BE2C (cell line): ENCODE measurements around the gene NLRX1.
"Not testable (repeated sequence)": the region's sequence is repeated elsewhere in the genome, so short reads cannot be mapped to it uniquely, and the experiment has no call there.

Experiments used
- DNase-seq: peaks from one replicate; pipeline ENCODE4 v3.0.0-alpha.2; 2020
- H3K27me3 ChIP-seq: fragments of 250-450 bp; sonication (Bioruptor Pico); 2 replicates; pipeline ENCODE4 v1.5.1; 2020; ENCODE audit warnings: mild to moderate bottlenecking
- H3K36me3 ChIP-seq: fragments of 250-450 bp; sonication (Bioruptor Pico); 2 replicates; pipeline ENCODE4 v1.5.1; 2020; ENCODE audit warnings: mild to moderate bottlenecking
- H3K4me1 ChIP-seq: fragments of 250-450 bp; sonication (Bioruptor Pico); 2 replicates; pipeline ENCODE4 v1.5.1; 2020
- H3K4me3 ChIP-seq: 2 replicates; pipeline ENCODE4 v1.5.1; 2011; ENCODE audit warnings: low read depth, low read length
- H3K9me3 ChIP-seq: fragments of 250-450 bp; sonication (Bioruptor Pico); 2 replicates; pipeline ENCODE4 v1.5.1; 2020
- TF ChIP-seq, protein P1 (sequence below): IDR thresholded peaks from 2 replicates; pipeline ENCODE4 v1.5.1; 2012; ENCODE audit warnings: mild to moderate bottlenecking, low read depth, low read length

Gene NLRX1

DNA sequence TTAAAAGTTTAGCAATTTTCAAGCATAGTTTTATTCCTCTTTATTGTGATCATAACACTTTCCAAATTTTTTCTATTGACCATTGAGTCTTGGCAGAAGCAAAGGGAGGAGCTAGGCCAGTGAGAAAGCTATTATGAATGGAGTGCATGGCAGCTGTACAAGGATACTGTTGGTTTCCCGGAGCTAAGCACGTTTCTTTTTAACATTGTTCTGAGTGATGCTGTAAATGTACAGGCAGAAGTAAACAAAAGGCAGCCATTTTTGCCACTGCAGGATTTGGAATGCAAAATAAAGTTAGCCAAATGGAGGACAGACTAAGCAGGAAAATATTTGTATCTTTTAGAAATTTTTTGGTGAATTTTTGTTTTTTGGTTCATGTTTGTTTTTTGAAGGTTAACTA lies 53.8 kb downstream of the NLRX1 start:
- TF ChIP-seq, protein P1, sequence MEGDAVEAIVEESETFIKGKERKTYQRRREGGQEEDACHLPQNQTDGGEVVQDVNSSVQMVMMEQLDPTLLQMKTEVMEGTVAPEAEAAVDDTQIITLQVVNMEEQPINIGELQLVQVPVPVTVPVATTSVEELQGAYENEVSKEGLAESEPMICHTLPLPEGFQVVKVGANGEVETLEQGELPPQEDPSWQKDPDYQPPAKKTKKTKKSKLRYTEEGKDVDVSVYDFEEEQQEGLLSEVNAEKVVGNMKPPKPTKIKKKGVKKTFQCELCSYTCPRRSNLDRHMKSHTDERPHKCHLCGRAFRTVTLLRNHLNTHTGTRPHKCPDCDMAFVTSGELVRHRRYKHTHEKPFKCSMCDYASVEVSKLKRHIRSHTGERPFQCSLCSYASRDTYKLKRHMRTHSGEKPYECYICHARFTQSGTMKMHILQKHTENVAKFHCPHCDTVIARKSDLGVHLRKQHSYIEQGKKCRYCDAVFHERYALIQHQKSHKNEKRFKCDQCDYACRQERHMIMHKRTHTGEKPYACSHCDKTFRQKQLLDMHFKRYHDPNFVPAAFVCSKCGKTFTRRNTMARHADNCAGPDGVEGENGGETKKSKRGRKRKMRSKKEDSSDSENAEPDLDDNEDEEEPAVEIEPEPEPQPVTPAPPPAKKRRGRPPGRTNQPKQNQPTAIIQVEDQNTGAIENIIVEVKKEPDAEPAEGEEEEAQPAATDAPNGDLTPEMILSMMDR = no peak
- DNase-seq = no peak

DNA sequence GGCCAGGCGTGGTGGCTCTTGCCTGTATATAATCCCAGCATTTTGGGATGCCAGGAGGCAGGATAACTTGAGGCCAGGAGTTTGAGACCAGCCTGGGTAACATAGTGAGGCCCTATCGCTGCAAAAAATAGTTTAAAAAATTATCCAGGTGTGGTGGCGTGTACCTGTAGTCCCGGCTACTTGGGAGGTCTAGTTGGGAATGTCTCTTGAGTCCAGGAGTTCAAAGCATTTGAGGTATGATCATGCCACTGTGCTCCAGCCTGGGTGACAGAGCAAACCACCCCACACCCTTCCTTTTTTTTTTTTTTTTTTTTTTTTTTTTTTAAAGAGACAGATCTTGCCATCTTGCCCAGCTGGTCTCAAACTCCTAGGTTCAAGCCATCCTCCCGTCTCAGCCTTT lies 54.4 kb downstream of the NLRX1 start:
- TF ChIP-seq, protein P1 = no peak
- Histone ChIP-seq H3K9me3 (no peaks in the 10 kb centered on the region), H3K4me1 (no peaks in the 10 kb centered on the region), H3K27me3 (no peaks in the 10 kb centered on the region), H3K4me3 (no peak overlapping the region), H3K36me3 (no peaks in the 10 kb centered on the region)
- no peak for DNase-seq

More for the DNA sequence above, 53.8 kb downstream of the NLRX1 start:
- H3K36me3 ChIP-seq = no peaks in the 10 kb centered on the region
- no peaks in the 10 kb centered on the region for H3K27me3 ChIP-seq
- H3K4me3 ChIP-seq = no peak overlapping the region
- no peaks in the 10 kb centered on the region for H3K4me1 ChIP-seq
- no peaks in the 10 kb centered on the region for H3K9me3 ChIP-seq

DNA sequence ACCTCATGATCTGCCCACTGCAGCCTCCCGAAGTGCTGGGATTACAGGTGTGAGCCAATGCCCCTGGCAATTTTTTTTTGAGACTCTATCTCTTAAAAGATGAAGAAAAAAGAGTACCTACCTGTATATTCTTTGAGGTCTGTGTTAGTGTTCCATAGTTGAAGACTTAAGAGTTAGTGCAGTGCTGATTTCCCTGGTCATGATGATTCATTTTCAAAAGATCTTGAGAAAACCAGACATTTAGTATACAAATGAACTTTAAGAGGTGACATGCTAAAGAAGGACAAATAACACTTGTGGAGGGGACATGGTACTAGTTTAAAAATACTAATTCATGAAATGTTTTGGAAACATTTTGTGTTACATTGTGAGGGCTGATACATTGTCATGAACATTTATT lies 55.3 kb downstream of the NLRX1 start:
- TF ChIP-seq, protein P1 = no peak
- no peaks in the 10 kb centered on the region for H3K27me3 ChIP-seq
- H3K9me3 ChIP-seq = no peaks in the 10 kb centered on the region
- DNase-seq = no peak
- H3K4me1 ChIP-seq = no peaks in the 10 kb centered on the region
- H3K36me3 ChIP-seq = no peaks in the 10 kb centered on the region
- H3K4me3 ChIP-seq = no peak overlapping the region

DNA sequence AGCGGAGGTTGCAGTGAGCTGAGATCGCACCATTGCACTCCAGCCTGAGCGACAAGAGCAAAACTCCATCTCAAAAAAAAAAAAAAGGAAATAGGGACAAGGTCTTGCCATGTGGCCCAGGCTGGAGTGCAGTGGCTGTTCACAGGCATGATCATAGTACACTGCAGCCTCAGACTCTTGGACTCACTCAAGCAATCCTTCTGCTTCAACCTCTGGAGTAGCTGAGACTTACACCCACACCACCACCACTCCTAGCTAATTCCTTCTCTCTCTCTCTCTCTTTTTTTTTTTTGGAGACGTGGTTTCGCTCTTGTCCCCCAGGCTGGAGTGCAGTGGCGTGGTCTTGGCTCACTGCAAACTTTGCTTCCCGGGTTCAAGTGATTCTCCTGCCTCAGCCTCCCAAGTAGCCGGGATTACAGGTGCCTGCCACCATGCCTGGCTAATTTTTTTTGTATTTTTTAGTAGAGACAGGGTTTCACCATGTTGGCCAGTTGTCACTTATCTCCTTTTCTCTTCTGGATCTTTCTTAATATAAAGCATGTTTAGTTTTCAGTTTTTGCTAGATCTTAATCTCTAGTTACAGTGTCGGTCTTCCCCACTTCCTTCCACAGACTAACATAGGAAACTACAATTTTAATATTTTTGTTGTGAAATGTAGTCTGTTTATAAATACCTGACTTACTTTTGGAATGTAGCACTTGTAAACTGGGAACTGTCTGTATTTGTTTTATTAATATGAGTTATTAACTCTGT lies 60.2 kb downstream of the NLRX1 start:
- not testable (repeated sequence) for H3K27me3 ChIP-seq, H3K9me3 ChIP-seq, H3K36me3 ChIP-seq, DNase-seq, H3K4me3 ChIP-seq, H3K4me1 ChIP-seq

DNA sequence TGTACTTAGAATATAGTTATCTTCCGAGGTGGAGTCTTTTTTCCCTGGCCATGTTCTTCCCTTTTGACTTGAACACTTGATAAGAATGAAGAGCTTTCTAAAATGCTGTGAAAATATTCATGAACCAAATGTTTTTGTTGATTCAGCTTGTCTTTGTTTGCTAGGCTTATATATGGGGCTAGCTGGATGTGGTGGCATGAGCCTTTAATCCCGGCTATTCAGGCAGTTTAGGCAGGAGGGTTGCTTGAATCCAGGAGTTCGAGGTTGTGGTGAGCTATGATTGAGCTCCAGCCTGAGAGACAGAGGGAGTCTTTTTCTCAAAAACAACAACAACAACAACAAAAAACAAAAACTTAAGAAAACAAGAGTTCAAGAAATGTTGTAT lies 60.8 kb downstream of the NLRX1 start:
- no peak for DNase-seq
- TF ChIP-seq, protein P1 = no peak
- H3K4me3 ChIP-seq = no peak overlapping the region

DNA sequence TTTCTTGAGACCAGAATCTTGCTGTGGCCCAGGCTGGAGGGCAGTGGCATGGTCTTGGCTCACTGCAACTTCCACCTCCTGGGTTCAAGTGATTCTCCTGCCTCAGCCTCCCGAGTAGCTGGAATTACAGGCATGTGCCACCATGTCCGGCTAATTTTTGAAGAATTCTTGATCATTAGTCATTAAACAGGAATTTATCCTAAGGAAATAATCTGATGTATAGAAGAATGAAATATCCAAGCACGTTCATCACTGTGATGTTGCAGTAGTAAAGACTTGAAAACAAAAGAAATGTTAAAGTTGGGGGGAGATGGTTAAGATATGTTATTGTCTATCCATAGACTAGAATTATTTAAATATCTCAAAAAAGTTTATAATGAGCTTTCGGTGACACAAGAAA lies 61.2 kb downstream of the NLRX1 start:
- no peak for DNase-seq
- TF ChIP-seq, protein P1 = no peak
- H3K9me3 ChIP-seq = no peaks in the 10 kb centered on the region
- no peaks in the 10 kb centered on the region for H3K4me1 ChIP-seq
- H3K27me3 ChIP-seq = no peaks in the 10 kb centered on the region
- H3K36me3 ChIP-seq = peaks cover 6% of the 10 kb centered on the region
- H3K4me3 ChIP-seq = no peak overlapping the region

More for the DNA sequence above, 60.8 kb downstream of the NLRX1 start:
- Histone ChIP-seq H3K27me3 (no peaks in the 10 kb centered on the region), H3K9me3 (no peaks in the 10 kb centered on the region), H3K36me3 (peaks cover 6% of the 10 kb centered on the region), H3K4me1 (no peaks in the 10 kb centered on the region)
